HepG2 (cell line): ENCODE results near the gene FEV. TPM values are rescaled to one million over a fixed set of nuclear protein-coding genes. Genes with fewer than 3 reads are reported as not detected.

ENCODE experiments used
- ATAC-seq: fragments of 200-7000 bp; cut with Tn5 transposase; 3 replicates; pipeline ENCODE4 v1.9.1; 2020; ENCODE audit warnings: mild to moderate bottlenecking, moderate library complexity
- BruUV-seq: library from RNA; stranded (reverse); fragments of 400-500 nt; replicated peaks from 2 replicates; lab custom pipeline; 2021; lab: Mats Ljungman, UMichigan
- CTCF ChIA-PET: fragments of 300-600 bp; formaldehyde crosslinking; extraction: SDS; loops from one replicate; lab custom pipeline; 2021; ENCODE audit warnings: low total read pairs, inconsistent platforms, low intra/inter-chr PET ratio; lab: Yijun Ruan, JAX
- POLR2A ChIA-PET: fragments of 350-600 bp; sonication (Branson Sonifier 250); formaldehyde crosslinking; loops from one replicate; lab custom pipeline; 2020; ENCODE audit warnings: antibody characterized with exemption, inconsistent platforms; lab: Yijun Ruan, JAX
- DNase-seq: peaks from one replicate; pipeline ENCODE4 v3.0.0-alpha.2; 2015; ENCODE audit warnings: low spot score
- FAIRE-seq: peaks from 3 replicates; lab custom pipeline; 2011; peaks lifted over from hg19 to GRCh38; lab: Jason Lieb, UNC
- H2AFZ ChIP-seq: one replicate; pipeline ENCODE4 v1.6.1; 2011; ENCODE audit warnings: low read length, inconsistent platforms
- H3K27ac ChIP-seq: fragments of 300-600 bp; 3 replicates; pipeline ENCODE4 v1.8.0; 2011; ENCODE audit warnings: mixed run types, mild to moderate bottlenecking, mixed read lengths, low read length, inconsistent platforms; ENCODE audit not compliant: insufficient read depth; ENCODE audit errors: extremely low read length
- H3K27me3 ChIP-seq, 2 experiments: fragments of 200-600 bp in 1 of 2; 2 replicates in 1 of 2; 3 replicates in 1 of 2; pipeline versions ENCODE4 v1.6.0 to v1.8.0; 2011; ENCODE audit warnings: low read length in 2 of 2, mild to moderate bottlenecking in 2 of 2, moderate library complexity in 2 of 2, inconsistent platforms in 1 of 2; ENCODE audit not compliant: insufficient read depth in 2 of 2, control insufficient read depth in 1 of 2
- H3K36me3 ChIP-seq, 2 experiments: fragments of 200-600 bp in 1 of 2; replicated peaks in 1 of 2; 2 replicates in 1 of 2; 3 replicates in 1 of 2; pipeline versions ENCODE4 v1.5.1 to v1.8.0; 2011; ENCODE audit warnings: low read length in 2 of 2, inconsistent platforms in 1 of 2; ENCODE audit not compliant: insufficient read depth in 2 of 2, control insufficient read depth in 1 of 2
- H3K4me1 ChIP-seq: 2 replicates; pipeline ENCODE4 v1.5.1; 2012; ENCODE audit warnings: low read length, inconsistent platforms; ENCODE audit not compliant: insufficient read depth
- H3K4me2 ChIP-seq: 2 replicates; pipeline ENCODE4 v1.6.0; 2011; ENCODE audit warnings: low read depth, low read length, inconsistent platforms
- H3K4me3 ChIP-seq, 3 experiments: fragments of 200-600 bp in 1 of 3; sonication (generic), shearing (Covaris generic) in 1 of 3; replicated peaks in 1 of 3; 2 replicates each; pipeline ENCODE4 v1.5.1; 2011 to 2016; ENCODE audit warnings: low read length in 3 of 3, inconsistent platforms in 2 of 3, low read depth in 2 of 3, mild to moderate bottlenecking in 2 of 3, control low read depth in 1 of 3, mixed read lengths in 1 of 3; ENCODE audit not compliant: insufficient read depth in 1 of 3
- H3K79me2 ChIP-seq: one replicate; pipeline ENCODE4 v1.6.1; 2011; ENCODE audit warnings: low read length, inconsistent platforms; ENCODE audit not compliant: insufficient read depth
- H3K9ac ChIP-seq: 2 replicates; pipeline ENCODE4 v1.6.0; 2011; ENCODE audit warnings: mild to moderate bottlenecking, low read depth, low read length, inconsistent platforms; ENCODE audit not compliant: insufficient read depth
- H3K9me3 ChIP-seq: 2 replicates; pipeline ENCODE4 v1.5.1; 2012; ENCODE audit warnings: mild to moderate bottlenecking, low read length
- H4K20me1 ChIP-seq: 2 replicates; pipeline ENCODE4 v1.6.0; 2011; ENCODE audit warnings: inconsistent platforms, mild to moderate bottlenecking, low read length, moderate library complexity; ENCODE audit not compliant: insufficient read depth
- DPF2 ChIP-seq: sonication (generic); formaldehyde crosslinking; IDR thresholded peaks from 2 replicates; pipeline ENCODE4 v1.4.0; 2020; ENCODE audit warnings: mild to moderate bottlenecking, low read depth, missing genetic modification reagents, borderline replicate concordance
- KDM1A ChIP-seq: IDR thresholded peaks from 2 replicates; pipeline ENCODE4 v1.6.1; 2016; ENCODE audit warnings: missing compliant biosample characterization
- KDM5B ChIP-seq: sonication (generic); formaldehyde crosslinking; IDR thresholded peaks from 2 replicates; pipeline ENCODE4 v1.4.0; 2020; ENCODE audit warnings: missing genetic modification reagents, mild to moderate bottlenecking, borderline replicate concordance
- MAFF ChIP-seq: IDR thresholded peaks from 2 replicates; pipeline ENCODE4 v1.6.1; 2011; ENCODE audit warnings: low read depth, low read length, improper control_type of control experiment
- NR2F1 ChIP-seq, 2 experiments: fragments of 450-650 bp in 1 of 2; formaldehyde crosslinking in 1 of 2; IDR thresholded peaks; 2 replicates each; pipeline versions ENCODE4 v1.5.0 to v1.6.1; 2016 to 2020; ENCODE audit warnings: mild to moderate bottlenecking in 1 of 2, missing compliant biosample characterization in 1 of 2, missing genetic modification reagents in 1 of 2, moderate library complexity in 1 of 2
- SETDB1 ChIP-seq: sonication (generic); formaldehyde crosslinking; IDR thresholded peaks from 2 replicates; pipeline ENCODE4 v1.5.1; 2020; ENCODE audit warnings: missing genetic modification reagents, mild to moderate bottlenecking, borderline replicate concordance
- TEF ChIP-seq: sonication (generic); formaldehyde crosslinking; IDR thresholded peaks from 2 replicates; pipeline ENCODE4 v1.5.0; 2020; ENCODE audit warnings: missing genetic modification reagents
- TOE1 ChIP-seq: sonication (generic); formaldehyde crosslinking; IDR thresholded peaks from 2 replicates; pipeline ENCODE4 v1.4.0; 2020; ENCODE audit warnings: mild to moderate bottlenecking, missing genetic modification reagents
- ZNF101 ChIP-seq: sonication (generic); formaldehyde crosslinking; IDR thresholded peaks from 2 replicates; pipeline ENCODE4 v1.4.0; 2020; ENCODE audit warnings: mild to moderate bottlenecking, low read depth, missing genetic modification reagents, borderline replicate concordance
- ZNF256 ChIP-seq: sonication (generic); formaldehyde crosslinking; conservative IDR thresholded peaks from 2 replicates; pipeline ENCODE4 v1.4.0; 2020; ENCODE audit warnings: missing genetic modification reagents
- ZNF749 ChIP-seq: sonication (generic); formaldehyde crosslinking; IDR thresholded peaks from 2 replicates; pipeline ENCODE4 v1.8.0; 2022; ENCODE audit warnings: mild to moderate bottlenecking, missing genetic modification reagents, moderate library complexity, borderline replicate concordance
- WGBS: methylation state at CpG from one replicate; pipeline ENCODE4 v1.1.6; 2017; ENCODE audit warnings: low lambda C conversion rate; 5-methylcytosine and 5-hydroxymethylcytosine counted together
- in situ Hi-C: cut with HindIII; loops from 2 replicates; pipeline ENCODE4 v1.10.0; 2017; ENCODE audit warnings: low pct_unique_long_range_greater_than_20kb; ENCODE audit not compliant: extremely low pct_ligation_motif_present
- intact Hi-C: fragments of 100-400 bp; cut with micrococcal nuclease; formaldehyde crosslinking; loops from one replicate; pipeline ENCODE4 v1.10.0; 2022; ENCODE audit not compliant: unreplicated experiment
- polyA plus RNA-seq, 8 experiments: library from polyadenylated mRNA; depleted of rRNA in 3 of 8; stranded (reverse) in 7 of 8; unstranded in 1 of 8; fragments of >200 nt; fragmentation: Illumina TruSeq in 4 of 8; extraction: Trizol in 4 of 8; gene quantifications; 2 replicates each; pipeline versions ENCODE4 v1.2.1 to v1.2.3, GENCODE V29; 2011 to 2016; ENCODE audit warnings: low read depth in 4 of 8, missing spikeins in 1 of 8, mixed read lengths in 1 of 8; ENCODE audit not compliant: insufficient read depth in 1 of 8
- total RNA-seq, 5 experiments: library from RNA; depleted of rRNA; stranded (reverse); fragments of >200 nt; fragmentation: Illumina TruSeq; extraction: Trizol; gene quantifications; 2 replicates each; pipeline ENCODE4 v1.2.3, GENCODE V29; 2016; ENCODE audit warnings: low read depth in 1 of 5
- TF ChIP-seq, protein P1 (sequence below): sonication (generic); formaldehyde crosslinking; IDR thresholded peaks from 2 replicates; pipeline ENCODE4 v1.4.0; 2020; ENCODE audit warnings: mild to moderate bottlenecking, low read depth, missing genetic modification reagents
- TF ChIP-seq, protein P2 (sequence below): IDR thresholded peaks from 2 replicates; pipeline ENCODE4 v1.4.0; 2020; ENCODE audit warnings: mild to moderate bottlenecking, missing genetic modification reagents
- TF ChIP-seq, protein P3 (sequence below): sonication (generic); formaldehyde crosslinking; IDR thresholded peaks from 2 replicates; pipeline ENCODE4 v1.4.0; 2020; ENCODE audit warnings: missing genetic modification reagents

FEV gene
- total and polyA plus RNA-seq, 2 of the 13 experiments (the other 11 are each of a cell fraction or from before 2014, with no cell fraction given): not detected

- in situ Hi-C loops: no loop called here
- Histone ChIP-seq H3K4me3 (no peak overlapping the region), H3K9me3 (no peaks in the 10 kb centered on the region), H4K20me1 (peaks cover 19% of the 10 kb centered on the region; the same call in 1 of the 2 replicates), H2AFZ (no peak overlapping the region), H3K79me2 (no peaks in the 10 kb centered on the region), H3K27me3 (peaks cover 41 to 94% of the 10 kb centered on the region in 2 experiments), H3K4me1 (no peaks in the 10 kb centered on the region), H3K9ac (no peak overlapping the region), H3K27ac (no peak overlapping the region), H3K36me3 (no peaks in the 10 kb centered on the region), H3K4me2 (no peak overlapping the region)
- POLR2A ChIA-PET: no interaction called here
- intact Hi-C loops: no loop called here
- CTCF ChIA-PET: no interaction called here
- WGBS: 17% methylated on average over 4 of the region's 5 CpGs
- no TSS peak for BruUV-seq
- DNase-seq (no peak), FAIRE-seq (no peak), ATAC-seq (no peak)
- TF ChIP-seq MAFF: no peak
- TF ChIP-seq TEF (CRISPR knock-in tag): no peak
- no peak for TF ChIP-seq KDM1A
- TF ChIP-seq ZNF101: no peak
- TF ChIP-seq, protein P1, sequence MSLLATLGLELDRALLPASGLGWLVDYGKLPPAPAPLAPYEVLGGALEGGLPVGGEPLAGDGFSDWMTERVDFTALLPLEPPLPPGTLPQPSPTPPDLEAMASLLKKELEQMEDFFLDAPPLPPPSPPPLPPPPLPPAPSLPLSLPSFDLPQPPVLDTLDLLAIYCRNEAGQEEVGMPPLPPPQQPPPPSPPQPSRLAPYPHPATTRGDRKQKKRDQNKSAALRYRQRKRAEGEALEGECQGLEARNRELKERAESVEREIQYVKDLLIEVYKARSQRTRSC: no peak
- TF ChIP-seq KDM5B (CRISPR knock-in tag): no peak
- no peak for TF ChIP-seq DPF2 (CRISPR knock-in tag)
- TF ChIP-seq, protein P2, sequence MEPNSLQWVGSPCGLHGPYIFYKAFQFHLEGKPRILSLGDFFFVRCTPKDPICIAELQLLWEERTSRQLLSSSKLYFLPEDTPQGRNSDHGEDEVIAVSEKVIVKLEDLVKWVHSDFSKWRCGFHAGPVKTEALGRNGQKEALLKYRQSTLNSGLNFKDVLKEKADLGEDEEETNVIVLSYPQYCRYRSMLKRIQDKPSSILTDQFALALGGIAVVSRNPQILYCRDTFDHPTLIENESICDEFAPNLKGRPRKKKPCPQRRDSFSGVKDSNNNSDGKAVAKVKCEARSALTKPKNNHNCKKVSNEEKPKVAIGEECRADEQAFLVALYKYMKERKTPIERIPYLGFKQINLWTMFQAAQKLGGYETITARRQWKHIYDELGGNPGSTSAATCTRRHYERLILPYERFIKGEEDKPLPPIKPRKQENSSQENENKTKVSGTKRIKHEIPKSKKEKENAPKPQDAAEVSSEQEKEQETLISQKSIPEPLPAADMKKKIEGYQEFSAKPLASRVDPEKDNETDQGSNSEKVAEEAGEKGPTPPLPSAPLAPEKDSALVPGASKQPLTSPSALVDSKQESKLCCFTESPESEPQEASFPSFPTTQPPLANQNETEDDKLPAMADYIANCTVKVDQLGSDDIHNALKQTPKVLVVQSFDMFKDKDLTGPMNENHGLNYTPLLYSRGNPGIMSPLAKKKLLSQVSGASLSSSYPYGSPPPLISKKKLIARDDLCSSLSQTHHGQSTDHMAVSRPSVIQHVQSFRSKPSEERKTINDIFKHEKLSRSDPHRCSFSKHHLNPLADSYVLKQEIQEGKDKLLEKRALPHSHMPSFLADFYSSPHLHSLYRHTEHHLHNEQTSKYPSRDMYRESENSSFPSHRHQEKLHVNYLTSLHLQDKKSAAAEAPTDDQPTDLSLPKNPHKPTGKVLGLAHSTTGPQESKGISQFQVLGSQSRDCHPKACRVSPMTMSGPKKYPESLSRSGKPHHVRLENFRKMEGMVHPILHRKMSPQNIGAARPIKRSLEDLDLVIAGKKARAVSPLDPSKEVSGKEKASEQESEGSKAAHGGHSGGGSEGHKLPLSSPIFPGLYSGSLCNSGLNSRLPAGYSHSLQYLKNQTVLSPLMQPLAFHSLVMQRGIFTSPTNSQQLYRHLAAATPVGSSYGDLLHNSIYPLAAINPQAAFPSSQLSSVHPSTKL (CRISPR knock-in tag): no peak
- no peak for TF ChIP-seq NR2F1 (CRISPR knock-in tag; IDR thresholded peaks at IDR 0.05)
- TF ChIP-seq SETDB1 (CRISPR knock-in tag): no peak
- no peak for TF ChIP-seq ZNF256 (CRISPR knock-in tag)
- no peak for TF ChIP-seq TOE1
- TF ChIP-seq, protein P3, sequence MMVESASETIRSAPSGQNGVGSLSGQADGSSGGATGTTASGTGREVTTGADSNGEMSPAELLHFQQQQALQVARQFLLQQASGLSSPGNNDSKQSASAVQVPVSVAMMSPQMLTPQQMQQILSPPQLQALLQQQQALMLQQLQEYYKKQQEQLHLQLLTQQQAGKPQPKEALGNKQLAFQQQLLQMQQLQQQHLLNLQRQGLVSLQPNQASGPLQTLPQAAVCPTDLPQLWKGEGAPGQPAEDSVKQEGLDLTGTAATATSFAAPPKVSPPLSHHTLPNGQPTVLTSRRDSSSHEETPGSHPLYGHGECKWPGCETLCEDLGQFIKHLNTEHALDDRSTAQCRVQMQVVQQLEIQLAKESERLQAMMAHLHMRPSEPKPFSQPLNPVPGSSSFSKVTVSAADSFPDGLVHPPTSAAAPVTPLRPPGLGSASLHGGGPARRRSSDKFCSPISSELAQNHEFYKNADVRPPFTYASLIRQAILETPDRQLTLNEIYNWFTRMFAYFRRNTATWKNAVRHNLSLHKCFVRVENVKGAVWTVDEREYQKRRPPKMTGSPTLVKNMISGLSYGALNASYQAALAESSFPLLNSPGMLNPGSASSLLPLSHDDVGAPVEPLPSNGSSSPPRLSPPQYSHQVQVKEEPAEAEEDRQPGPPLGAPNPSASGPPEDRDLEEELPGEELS (CRISPR knock-in tag): no peak
- TF ChIP-seq ZNF749 (CRISPR knock-in tag): no peak
These were observed 37.6 kb upstream of the FEV start for GRCh38 chr2:219022616-219023015.
